ENCODE measurements around the gene SMOC2. TPM values are rescaled to one million over a fixed set of nuclear protein-coding genes. Genes with fewer than 3 reads are reported as not detected.

The SMOC2 gene
- total and polyA plus RNA-seq, 7 donors: 12.3 to 90.3 (median 22.8) TPM

DNA sequence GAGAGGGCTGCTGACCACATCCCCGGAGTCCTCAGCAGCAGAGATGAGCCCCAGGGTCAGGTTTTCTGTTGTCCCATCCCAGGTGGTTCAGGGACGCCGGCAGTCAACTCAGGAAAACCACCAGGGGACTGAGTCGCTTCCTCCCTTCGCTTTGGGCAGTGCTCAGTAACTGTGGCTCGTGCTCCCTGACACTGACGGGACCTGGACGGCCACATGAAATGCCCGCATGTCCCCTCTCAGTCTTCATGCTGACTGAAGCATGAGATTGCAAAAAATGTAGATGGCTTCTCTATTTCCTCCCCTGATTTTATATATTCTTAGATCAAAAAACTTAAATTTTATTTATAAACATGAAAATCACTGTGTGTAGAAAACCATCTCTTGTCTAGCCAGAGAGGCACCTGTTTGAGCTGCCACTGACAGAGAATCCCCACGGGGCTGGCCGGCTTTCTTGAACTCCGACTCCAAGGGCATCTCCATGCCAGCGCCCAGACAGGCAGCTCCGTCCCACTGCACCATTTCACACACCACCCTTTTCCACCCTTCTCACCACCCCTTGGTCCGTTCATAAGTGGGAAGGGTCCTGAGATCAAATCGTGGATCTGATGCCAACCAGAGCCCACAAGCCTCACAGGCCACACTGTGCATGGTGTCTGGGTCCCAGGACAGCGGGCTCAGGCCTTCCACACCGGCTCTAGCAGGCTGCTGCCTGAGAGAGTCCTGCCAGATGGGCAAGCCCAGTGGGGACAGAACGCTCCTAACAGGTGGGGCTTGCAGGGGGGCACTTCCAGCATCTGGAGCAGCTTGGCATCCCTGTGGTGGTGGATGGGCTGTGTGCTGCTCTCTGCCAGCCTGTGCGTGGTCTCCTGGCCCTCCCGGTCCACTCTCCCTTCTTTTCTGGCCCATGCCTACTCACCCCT lies 98.2 kb downstream of the SMOC2 start:
- TF ChIP-seq, protein P1, sequence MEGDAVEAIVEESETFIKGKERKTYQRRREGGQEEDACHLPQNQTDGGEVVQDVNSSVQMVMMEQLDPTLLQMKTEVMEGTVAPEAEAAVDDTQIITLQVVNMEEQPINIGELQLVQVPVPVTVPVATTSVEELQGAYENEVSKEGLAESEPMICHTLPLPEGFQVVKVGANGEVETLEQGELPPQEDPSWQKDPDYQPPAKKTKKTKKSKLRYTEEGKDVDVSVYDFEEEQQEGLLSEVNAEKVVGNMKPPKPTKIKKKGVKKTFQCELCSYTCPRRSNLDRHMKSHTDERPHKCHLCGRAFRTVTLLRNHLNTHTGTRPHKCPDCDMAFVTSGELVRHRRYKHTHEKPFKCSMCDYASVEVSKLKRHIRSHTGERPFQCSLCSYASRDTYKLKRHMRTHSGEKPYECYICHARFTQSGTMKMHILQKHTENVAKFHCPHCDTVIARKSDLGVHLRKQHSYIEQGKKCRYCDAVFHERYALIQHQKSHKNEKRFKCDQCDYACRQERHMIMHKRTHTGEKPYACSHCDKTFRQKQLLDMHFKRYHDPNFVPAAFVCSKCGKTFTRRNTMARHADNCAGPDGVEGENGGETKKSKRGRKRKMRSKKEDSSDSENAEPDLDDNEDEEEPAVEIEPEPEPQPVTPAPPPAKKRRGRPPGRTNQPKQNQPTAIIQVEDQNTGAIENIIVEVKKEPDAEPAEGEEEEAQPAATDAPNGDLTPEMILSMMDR (IDR thresholded peaks at IDR 0.05): no peak
- H3K9me3 ChIP-seq: no peaks in the 10 kb centered on the region
- H3K27ac ChIP-seq: no peak overlapping the region
- H3K36me3 ChIP-seq (ENCODE audit: insufficient read depth in 1 of 2, low read depth in 1 of 2): no peaks in the 10 kb centered on the region
- WGBS, 3 donors: 72 to 83% (median 78%) methylated on average over 21 of the region's 21 CpGs
- no peak for DNase-seq
- H3K4me1 ChIP-seq: peaks cover 12% of the 10 kb centered on the region
- no peak overlapping the region for H3K4me3 ChIP-seq
- ATAC-seq: no peak
- intact Hi-C loops (cut with DNase I): no loop called here
- no peaks in the 10 kb centered on the region for H3K27me3 ChIP-seq (ENCODE audit: insufficient read depth in 3 of 3, low read length in 2 of 3)

DNA sequence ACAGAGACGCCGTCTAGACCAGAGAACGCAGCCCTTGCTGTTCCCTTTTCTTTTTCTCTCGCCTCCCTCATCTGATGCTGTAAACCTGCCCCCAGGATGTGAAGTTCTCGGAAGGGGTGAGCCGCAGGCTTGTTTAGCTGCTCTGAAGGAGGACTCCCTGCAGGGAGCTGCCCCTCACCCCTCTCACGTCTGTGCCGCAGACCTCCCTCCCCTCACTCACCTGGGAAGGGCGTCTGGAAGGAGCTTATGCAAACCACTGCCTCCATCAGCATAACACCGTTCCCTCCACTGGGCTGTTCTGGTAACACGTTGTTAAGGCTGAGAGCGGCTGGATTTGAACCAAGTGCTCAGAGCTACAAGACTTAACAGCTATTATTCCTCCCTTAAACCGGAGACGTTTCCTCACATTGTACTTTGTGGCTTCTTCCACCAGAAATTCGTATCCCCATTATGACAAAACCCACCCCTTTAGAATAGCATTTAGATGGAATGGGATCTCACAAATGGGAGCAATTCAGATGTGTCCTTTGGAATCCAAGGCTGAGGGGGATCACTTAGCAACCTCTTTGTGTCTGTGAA lies 99.8 kb downstream of the SMOC2 start:
- intact Hi-C loops (cut with DNase I): no loop called here
- Histone ChIP-seq H3K36me3 (ENCODE audit: insufficient read depth in 1 of 2, low read depth in 1 of 2) (no peaks in the 10 kb centered on the region), H3K4me3 (no peak overlapping the region), H3K9me3 (no peaks in the 10 kb centered on the region), H3K4me1 (peaks cover 12% of the 10 kb centered on the region), H3K27me3 (ENCODE audit: insufficient read depth in 3 of 3, low read length in 2 of 3) (no peaks in the 10 kb centered on the region), H3K27ac (no peak overlapping the region)
- no peak for DNase-seq
- no peak for ATAC-seq
- WGBS, 3 donors: 74 to 82% (median 78%) methylated on average over 15 of the region's 15 CpGs
- TF ChIP-seq, protein P1 (IDR thresholded peaks at IDR 0.05): no peak

- WGBS, 3 donors: 91 to 93% (median 92%) methylated on average over 4 of the region's 4 CpGs
- intact Hi-C loops (cut with DNase I): no loop called here
Measured at GRCh38 chr6:168541307-168541706, 100.3 kb downstream of the SMOC2 start.

GRCh38 chr6:168542301-168542700 lies 101.3 kb downstream of the SMOC2 start:
- no peaks in the 10 kb centered on the region for H3K36me3 ChIP-seq (ENCODE audit: insufficient read depth in 1 of 2, low read depth in 1 of 2)
- H3K4me3 ChIP-seq: no peak overlapping the region
- DNase-seq (no peak), ATAC-seq (peak; percentile 75 to 81 (median 77))
- WGBS, 3 donors: 23 to 39% (median 27%) methylated on average over 8 of the region's 8 CpGs
- TF ChIP-seq, protein P1 (IDR thresholded peaks at IDR 0.05): no peak
- H3K9me3 ChIP-seq: no peaks in the 10 kb centered on the region
- H3K4me1 ChIP-seq: peaks cover 12% of the 10 kb centered on the region
- intact Hi-C loops (cut with DNase I): no loop called here
- no peaks in the 10 kb centered on the region for H3K27me3 ChIP-seq (ENCODE audit: insufficient read depth in 3 of 3, low read length in 2 of 3)
- peak overlapping the region; percentile 61 for H3K27ac ChIP-seq

More at GRCh38 chr6:168541307-168541706, 100.3 kb downstream of the SMOC2 start:
- no peak overlapping the region for H3K27ac ChIP-seq
- no peaks in the 10 kb centered on the region for H3K9me3 ChIP-seq
- DNase-seq: no peak
- TF ChIP-seq, protein P1 (IDR thresholded peaks at IDR 0.05): no peak
- no peaks in the 10 kb centered on the region for H3K27me3 ChIP-seq (ENCODE audit: insufficient read depth in 3 of 3, low read length in 2 of 3)
- H3K4me3 ChIP-seq: no peak overlapping the region
- ATAC-seq: no peak
- H3K4me1 ChIP-seq: peaks cover 12% of the 10 kb centered on the region
- H3K36me3 ChIP-seq (ENCODE audit: insufficient read depth in 1 of 2, low read depth in 1 of 2): no peaks in the 10 kb centered on the region

Measured in psoas muscle (tissue), 8 donors.